ENCODE data around the gene DNAH17.
"Not testable (repeated sequence)": the region's sequence is repeated elsewhere in the genome, so short reads cannot be mapped to it uniquely, and the experiment has no call there.

The DNAH17 gene

DNA sequence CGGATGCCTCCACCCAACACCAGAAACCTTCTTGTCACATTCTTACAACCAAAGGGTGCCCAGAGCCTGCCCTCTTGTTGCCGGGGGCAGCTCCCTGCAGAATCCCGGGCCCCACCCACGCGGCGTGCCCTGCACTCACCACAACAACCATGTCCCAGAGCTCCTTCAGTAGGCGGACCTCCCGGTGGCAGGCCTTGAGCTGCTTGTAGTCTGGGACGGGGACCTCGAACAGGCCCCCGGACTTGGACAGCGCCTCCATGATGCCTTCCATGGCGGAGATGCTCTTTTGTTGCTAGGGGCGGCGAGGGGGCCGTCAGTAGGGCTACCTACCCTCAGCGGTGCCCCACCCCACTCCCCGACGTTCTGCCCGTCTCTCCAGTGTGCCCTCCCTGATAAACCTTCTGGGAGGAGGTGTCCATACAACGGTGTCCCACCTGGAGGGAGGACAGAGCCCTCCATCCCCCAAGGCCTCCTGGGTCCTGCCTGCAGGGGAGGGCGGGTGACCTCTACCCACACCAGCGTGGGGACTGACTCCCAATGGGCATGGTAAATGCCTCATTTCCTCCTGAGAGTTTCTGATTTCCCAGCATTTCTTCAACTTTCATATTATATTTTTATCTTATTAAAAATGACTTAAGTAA is 52.2 kb downstream of the DNAH17 start:
- no peak for DNase-seq (ENCODE audit: low read depth in 1 of 2, low spot score in 1 of 2)

DNA sequence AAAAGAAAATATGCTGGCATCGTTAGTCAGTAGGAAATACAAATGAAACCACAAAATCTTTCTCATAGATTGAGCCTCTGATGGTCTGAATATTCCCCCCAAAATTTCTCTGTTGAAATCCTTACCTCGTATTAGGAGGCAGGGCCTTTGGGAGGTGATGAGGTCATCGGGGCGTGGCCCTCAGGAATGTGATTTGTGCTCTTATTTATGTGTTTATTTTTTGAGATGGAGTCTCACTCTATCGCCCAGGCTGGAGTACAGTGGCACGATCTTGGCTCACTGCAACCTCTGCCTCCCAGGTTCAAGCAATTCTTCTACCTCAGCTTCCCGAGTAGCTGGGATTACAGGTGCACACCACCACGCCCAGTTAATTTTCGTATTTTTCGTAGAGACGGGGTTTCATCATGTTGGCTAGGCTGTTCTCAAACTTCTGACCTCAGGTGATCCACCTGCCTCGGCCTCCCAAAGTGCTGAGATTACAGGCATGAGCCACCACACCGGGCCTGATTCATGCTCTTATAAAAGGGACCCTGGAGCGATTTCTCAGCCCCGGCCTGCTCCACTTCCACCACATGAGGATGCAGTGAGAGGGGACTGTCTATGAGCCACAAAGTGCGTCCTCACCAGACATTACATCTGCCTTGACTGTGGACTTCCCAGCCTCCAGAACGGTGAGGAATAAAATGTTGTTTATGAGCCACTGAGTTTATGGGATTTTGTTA is 53.1 kb downstream of the DNAH17 start:
- DNase-seq (ENCODE audit: low read depth in 1 of 2, low spot score in 1 of 2) = no peak

DNA sequence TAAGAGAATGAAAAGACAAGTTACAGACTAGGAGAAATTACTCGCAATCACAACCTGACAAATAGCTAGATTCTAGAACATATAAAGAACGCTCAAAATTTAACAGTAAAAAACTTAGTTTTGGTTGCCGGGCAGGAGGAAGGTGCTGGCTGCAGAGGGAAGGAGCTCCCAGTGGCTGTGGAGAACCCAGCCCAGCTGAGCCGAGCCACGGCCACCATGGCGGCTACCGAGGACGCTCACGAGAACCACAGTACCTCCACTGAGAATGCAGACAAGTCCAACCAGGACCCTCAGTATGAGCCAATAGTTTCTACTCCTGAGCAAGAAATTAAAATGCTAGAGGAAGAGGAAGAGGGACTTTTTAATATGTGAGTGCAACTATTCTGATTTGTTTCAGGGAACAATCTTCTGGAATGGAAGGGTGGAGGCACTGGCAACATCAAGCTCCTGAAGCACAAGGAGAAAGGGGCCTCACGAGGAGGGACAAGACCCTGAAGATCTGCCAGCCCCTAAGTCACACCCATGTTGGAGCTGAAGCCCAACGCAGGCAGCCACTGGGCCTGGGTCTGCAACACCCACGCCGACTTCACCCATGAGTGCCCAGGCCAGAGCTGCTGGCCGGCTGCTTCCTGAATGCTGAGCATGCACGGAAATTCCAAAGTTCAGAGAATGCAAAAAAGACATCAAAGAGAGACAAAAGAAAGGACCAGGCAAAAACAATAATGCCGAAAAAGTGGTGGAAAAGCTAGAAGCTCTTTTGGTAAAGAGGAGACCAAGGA is 55.0 kb downstream of the DNAH17 start:
- no peak for DNase-seq (ENCODE audit: low read depth in 1 of 2, low spot score in 1 of 2)

DNA sequence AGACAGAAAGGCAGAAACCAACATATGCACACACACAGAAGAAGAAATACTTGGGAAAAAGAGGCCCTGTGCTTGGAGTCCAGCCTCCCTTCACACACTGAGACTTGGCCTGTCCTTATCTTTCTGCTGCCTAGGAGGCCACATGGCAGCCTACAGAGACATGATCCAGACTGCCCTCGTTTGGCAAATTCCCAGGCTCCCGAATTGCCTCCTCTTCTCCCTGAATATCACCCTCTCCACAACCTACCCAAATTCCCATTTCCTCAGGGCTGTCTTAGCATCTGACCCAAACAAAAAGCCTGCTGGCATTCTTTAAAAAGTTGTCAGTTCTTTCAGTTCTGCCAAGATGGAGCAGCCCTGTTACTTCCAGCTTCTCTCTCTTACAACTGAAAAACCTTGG is 59.8 kb downstream of the DNAH17 start:
- no peak for DNase-seq (ENCODE audit: low read depth in 1 of 2, low spot score in 1 of 2)

DNA sequence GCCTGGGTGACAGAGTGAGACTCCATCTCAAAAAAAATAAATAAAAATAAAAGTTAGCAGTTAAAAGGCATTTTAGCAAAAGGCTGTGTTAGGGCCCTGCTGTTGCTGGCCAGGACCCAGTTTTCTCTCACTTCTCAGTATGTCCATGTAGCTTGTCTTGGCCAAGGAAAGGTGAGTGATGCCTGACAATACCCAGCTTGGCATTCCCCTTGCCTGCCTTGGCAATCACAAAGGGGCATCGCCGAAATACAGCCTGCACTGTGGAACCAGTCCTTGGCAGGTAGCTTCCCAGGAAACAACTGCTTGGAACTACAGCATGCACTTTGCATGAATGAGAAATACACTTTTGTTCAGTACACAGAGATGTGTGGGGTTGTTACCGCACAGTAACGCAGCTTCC is 61.7 kb downstream of the DNAH17 start:
- DNase-seq (ENCODE audit: low read depth in 1 of 2, low spot score in 1 of 2) = no peak

DNA sequence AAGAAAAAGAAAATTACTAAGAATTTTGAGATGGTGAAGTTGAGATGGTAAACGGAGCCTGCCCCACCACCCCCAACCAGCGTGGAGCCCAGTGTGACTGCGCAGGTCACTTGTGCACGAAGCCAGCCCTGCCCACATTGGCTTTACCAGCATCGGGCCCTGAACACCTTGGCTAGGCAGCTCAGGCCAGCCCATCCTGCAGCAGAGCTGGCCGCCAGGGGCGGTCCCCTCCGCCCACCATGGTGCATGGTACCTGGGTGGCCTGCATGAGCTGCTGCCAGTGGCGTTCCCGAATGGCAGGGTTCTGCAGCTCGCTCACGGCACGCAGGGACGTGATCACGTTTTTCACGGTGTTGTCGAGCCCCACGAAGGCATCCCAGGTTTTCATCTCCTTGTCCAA is 62.7 kb downstream of the DNAH17 start:
- DNase-seq (ENCODE audit: low read depth in 1 of 2, low spot score in 1 of 2) = no peak

DNA sequence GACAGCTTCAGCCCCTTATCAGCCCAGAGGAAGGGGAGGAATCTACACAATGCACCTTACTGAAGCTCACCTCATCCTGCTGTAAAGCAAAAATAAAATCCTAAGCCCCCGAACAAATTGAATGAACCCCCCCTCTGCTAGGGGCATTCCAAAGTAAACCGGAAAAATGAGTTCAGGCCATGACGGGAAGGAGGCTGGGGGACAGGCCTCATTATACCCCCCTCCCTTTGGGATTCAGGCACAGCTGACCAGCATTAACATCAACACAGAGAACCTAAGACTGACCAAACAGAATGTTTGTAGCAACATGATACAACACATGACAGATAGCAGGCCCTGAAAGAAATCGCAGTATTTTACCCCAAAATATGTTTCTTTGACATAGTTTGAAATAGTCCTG is 64.2 kb downstream of the DNAH17 start:
- DNase-seq (ENCODE audit: low read depth in 1 of 2, low spot score in 1 of 2) = no peak

DNA sequence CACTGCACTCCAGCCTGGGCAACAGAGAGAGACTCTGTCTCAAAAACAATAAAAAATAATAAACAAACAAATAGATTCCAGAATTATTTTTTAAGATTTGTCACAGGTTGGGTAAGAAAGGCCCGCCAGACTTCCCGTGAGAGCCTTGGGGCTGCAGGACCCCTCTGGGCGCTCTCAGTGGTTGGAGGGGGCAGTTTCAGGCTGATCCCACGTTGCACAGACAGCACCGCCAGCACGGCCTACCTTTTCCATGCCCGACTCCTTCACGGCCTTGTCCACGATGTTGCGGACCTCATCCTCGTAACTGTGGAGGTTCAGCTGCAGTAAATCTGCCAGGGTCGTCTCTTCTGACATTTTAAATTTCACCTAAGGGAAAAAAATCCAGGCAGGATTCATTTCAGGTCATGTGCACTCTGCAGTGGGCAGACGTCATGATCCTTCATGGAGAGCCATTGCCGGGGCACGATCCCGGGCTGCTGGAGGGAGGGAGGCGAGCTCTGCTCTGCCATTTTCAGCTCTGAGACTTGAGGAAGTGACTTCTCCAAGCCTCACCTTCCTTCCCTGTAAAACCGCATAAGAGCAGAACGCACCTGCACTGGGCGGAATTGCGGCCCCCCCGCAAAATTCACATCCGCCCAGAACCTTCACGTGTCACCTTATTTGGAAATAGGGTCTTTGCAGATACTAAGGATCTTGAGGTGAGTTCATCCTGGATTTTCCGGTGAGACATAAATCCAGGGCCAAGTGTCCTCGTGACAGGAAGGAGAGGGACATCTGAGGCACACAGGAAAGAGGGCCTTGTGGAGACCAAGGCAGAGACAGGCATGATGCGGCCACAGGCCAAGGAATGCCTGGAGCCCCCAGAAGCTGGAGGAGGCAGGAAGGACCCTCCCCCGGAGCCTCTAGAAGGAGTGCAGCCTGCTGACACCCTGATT is 66.8 kb downstream of the DNAH17 start:
- no peak for DNase-seq (ENCODE audit: low read depth in 1 of 2, low spot score in 1 of 2)

DNA sequence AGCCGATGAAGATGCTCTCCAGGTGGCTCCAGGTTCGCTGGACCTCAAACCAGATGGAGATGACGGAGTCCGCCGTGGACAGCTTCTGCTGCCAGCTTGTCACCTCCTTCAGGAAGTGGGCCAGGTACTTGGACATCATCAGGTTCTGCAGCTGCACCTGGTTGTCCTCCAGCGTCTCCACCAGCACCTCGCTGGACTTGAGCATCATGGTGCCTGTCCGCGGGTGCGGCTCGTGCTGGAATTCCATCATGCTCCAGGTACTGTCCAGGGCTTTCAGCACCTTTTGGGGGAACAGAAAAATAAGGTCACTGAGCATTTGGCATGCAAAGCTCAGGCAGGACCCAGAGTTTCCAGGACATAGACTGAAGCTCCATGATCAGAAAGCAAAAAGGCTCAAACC is 69.7 kb downstream of the DNAH17 start:
- no peak for DNase-seq (ENCODE audit: low read depth in 1 of 2, low spot score in 1 of 2)

DNA sequence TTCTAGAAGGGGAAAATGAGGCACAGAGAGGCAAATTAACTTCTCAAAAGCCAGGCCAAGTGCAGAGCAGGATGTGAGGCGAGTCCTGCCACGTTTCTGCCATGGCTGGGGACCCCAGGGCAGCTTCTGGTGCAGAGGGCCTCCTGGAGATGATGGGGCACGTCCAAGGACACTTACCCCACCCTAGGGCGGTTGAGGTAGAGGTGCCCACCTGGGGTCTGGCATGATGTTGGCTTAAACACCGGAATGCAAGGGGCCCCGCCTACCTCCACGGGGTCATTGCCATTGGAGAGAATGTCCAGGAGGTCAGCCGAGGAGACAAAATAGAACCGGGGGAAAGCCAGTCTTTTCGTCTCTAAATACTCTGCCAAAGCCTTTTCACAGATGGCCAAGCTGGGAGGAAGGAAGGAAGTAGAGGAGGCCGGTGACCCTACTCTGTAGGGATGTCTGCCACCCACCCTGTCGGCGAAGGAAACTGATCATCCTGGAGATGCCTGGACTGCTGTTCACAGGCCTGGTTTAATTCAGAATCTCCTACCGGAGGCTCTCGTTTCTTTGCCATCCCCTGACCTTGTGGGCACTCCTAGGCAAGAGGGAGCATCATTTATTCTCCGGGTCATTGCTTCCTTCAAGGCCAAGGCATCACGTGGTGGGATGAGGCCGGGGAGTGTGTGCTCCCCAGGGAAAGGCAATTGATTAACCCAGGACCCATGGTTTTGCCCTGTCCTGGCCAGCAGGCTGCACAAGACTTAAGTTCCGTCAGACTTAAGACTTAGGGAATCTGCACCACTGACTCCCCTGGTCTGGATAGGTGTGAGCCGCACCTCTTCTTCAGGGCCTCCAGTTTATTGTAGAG is 70.5 kb downstream of the DNAH17 start:
- DNase-seq (ENCODE audit: low read depth in 1 of 2, low spot score in 1 of 2) = no peak

DNA sequence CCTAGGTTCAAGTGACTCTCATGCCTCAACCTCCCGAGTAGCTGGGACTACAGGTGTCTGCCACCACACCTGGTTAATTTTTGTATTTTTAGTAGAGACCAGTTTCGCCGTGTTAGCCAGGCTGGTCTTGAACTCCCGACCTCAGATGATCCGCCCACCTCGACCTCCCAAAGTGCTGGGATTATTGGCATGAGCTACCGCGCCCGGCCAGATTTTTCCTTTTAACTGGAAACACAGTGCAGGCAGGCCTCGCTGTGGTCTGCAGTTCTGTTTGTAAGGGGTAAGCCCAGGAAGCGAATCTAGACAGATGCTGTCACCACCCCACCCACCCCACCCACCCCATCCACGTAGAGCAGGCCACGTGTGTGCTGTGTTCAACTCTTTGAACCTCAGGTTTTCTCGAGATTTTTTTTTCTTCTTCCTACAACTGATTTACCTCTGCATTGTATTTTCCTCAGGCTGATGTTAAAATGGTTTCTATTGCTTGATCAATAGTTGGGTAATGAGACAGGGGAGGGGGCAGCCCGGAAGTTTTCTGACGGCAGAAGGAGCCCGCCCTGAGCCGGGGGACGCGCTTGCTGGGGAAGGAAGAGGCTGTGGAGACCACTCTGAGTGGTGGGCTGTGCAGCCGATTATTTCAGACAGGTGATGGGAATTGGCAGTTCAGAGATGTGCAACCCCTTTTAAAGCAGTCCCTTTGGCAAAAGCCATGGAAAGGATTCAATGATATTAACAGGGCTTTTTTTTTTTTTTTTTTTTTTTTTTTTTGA is 72.9 kb downstream of the DNAH17 start:
- DNase-seq (ENCODE audit: low read depth in 1 of 2, low spot score in 1 of 2) = no peak

DNA sequence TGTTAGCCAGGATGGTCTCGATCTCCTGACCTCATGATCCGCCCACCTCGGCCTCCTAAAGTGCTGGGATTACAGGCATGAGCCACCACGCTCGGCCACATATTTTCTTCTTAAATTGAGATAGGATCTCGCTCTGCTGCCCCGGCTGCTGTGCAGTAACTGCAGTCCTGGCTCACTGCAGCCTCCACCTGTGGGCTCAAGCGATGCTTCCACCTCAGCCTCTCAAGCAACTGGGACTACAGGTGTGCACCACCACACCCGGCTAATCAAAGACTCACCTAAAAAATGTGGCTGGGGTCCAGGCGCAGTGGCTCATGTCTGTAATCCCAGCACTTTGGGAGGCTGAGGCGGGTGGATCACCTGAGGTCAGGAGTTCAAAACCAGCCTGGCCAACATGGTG is 73.8 kb downstream of the DNAH17 start:
- not testable (repeated sequence) for DNase-seq (ENCODE audit: low read depth in 1 of 2, low spot score in 1 of 2)

DNA sequence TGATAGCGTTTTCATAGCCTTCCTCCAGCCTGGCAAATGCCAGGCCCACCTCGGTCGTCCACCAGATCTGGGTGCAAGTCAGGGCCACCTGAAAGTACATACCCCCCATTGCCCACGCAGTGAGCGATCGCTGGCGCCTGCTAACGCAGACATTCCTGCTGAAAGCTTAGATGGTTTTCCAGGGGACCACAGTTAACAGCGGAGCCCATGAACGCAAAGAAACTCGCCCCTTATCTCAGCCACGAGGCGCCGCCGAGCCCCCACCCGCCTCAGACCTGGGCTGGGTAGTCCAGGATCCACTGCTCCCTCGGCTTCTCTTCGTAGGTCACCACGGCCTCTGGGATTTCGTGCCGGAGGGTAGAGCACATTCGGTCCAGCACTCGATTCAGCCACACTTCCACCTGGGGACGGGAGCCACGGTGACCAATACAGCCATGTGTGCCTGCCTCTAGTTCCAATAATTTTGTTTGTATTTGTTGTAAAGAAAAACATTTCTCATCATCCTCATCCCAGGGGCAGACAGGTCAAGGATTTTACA is 74.5 kb downstream of the DNAH17 start:
- DNase-seq (ENCODE audit: low read depth in 1 of 2, low spot score in 1 of 2) = no peak

DNA sequence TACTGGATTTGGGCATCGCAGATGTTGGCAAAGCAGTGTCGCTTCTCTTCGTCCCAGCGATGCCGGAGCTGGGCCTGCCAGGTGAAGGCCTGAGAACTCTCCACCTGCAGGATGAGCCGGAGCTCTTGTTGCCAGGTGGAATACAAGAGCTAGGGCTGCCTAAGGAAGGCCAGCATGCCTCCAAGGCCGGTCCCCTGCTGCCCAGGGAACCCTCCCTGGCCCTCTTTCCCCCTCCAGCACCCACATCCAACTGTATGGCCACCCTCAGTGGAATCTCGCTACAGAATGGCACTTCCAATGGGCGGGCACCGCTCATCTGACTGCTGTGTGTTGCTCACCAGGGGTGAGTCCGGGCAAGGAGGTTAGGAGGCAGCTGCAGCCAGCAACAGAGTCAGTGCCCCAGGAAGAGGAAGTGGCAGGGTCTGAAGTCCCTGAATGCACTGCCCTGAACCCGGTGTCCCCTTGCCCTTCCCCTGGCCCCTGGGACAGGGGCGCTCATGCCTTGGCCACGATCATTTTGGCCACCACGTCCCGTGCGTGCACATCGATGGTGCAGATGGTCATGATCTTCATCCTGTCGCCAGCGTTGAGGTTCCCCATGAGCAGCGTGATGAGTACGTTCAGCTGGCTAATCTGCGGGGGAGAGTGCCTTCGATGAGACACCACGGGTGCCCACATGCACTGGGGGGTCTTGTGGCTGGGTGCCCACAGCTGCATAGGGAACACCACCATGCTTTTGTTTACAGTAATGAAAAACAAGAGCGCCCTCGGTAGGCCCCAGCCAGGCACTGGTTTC is 75.8 kb downstream of the DNAH17 start:
- DNase-seq (ENCODE audit: low read depth in 1 of 2, low spot score in 1 of 2) = no peak

DNA sequence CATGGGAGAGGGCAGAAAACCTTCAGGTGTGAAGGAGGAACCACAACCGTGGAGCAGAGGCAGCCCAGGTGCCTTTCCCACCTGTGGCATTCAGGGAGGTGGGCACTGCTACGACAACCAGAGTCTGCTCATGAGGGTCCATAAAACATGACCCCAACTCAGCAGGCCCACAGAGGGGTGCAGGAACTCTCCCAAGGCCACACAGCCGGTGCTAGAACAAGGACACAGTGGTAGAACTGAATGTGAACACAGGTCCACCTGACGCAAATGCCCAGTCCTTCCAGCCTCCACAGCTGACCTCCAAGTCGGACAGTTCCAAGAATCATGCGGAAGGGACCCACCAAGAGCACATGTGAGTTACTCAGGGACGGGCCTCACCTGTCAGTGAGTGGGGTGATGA is 76.4 kb downstream of the DNAH17 start:
- no peak for DNase-seq (ENCODE audit: low read depth in 1 of 2, low spot score in 1 of 2)

DNA sequence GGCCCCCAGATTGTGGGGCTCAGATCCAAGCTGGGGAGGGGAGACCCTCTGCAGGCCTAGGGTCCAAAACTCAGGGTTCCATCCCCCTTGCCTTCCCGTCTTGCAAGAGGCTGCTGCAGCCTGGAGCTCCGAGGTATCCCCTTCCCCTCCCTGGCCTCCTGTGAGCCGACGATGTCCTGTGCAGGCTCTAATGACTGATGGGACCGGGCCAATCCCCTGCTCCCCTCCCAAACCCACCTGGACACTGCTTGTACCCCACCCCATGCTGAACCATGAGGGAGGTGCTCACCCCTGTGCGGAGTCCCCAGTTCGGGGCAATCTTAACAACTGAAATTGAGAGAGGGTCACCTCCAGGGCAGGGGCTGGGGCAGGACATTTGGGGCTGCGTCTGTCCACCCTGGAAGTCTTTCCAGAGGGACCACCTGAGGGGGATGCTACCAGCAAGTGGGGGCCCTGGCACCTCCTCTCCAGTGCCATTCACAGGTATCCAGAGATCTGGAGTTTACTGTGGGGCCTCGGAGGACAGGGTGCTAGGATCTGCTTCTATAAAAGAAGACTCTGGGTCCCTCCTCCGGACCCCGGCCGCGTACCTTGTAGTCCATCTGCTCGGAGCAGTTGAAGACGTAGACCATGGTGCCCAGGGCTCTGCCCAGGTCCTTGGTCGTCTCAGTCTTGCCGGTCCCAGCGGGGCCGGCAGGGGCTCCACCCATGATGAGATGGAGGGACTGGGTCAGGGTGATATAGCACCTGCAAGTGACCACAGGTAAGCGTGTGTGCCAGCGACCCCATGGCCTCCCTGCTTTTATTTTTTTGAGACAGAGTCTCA is 77.3 kb downstream of the DNAH17 start:
- DNase-seq (ENCODE audit: low read depth in 1 of 2, low spot score in 1 of 2) = no peak

DNA sequence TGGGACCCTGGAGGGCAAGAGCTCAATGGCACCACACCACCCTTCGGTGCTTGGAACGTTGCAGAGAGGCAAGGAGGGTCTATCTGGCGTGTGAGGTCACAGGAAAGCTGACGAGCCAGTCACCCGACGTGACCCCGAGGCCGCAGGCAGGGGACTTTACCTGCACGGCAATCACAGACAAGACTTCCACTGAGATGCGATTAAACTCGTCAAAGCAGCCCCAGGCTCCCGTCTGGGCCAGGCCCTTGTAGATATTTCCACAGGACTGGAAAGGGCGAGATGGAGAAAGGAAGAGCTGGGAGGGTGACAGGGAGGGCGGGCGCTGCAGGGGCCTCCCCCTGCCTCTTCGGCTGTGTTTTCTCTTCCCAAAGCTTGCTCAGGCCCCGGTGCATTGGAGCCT is 78.3 kb downstream of the DNAH17 start:
- no peak for DNase-seq (ENCODE audit: low read depth in 1 of 2, low spot score in 1 of 2)

DNA sequence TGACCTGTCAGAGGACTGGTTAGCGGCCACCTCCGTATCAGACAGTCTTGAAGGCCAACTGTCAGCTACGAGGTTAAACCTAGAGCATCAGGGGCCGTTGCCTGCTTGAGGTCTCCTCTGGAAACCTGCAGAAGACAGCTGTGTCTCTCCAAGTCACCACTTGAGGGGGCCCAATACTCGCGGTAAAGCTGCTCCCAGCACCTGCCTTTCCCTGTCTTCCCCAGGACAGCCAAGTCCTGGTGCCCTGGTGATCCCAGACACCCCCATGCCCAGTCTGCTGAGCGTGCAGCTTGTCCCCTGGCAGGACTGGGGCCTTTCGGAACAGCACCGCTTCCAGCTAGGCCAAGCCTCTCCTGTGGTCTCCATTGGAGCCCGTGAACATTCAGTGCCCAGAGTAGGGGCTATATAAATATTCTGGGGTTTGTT is 80.1 kb downstream of the DNAH17 start:
- peak; percentile 22 to 31 for DNase-seq (ENCODE audit: low read depth in 1 of 2, low spot score in 1 of 2)

All from activated CD4-positive, alpha-beta T cell treated with anti-CD3 and anti-CD28 coated beads, Interleukin-2, amount 50 U/mL, for 24 hours (primary cell).